ENCODE data around the gene CCDC191.
A peak's percentile ranks its signal among the peaks of the same experiment; 100 is the strongest.

CCDC191 gene, protein sequence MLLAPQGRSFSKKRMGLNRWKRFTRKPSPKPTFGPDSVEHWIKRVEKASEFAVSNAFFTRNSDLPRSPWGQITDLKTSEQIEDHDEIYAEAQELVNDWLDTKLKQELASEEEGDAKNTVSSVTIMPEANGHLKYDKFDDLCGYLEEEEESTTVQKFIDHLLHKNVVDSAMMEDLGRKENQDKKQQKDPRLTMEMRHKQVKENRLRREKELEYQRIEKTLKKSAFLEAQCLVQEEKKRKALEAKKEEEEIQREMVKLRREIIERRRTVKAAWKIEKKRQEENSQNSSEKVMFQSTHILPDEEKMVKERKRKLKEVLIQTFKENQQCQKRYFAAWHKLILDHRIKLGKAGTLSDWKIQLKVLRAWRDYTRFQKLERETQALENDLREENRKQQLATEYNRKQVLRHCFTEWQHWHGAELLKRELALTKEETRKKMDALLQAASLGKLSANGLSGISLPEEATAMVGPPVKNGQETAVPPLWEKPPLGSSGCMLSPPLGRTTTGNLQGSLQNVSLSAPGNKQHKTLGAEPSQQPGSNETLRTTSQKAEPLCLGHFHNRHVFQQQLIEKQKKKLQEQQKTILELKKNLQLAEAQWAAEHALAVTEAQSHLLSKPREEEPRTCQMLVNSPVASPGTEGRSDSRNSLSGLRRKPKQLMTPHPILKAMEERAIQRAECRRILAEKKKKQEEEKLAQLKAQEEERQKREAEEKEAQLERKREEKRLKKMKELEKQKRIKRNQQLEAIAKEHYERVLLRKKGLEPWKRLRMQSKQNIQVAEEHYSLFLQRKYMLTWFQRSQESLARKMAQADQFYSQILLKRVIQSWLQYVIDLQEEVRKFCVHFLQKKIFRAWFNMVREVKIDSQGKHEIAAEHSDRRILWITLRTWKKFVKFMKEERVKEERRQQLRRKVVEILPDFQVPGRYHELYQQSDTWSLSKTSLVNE

GRCh38 chr3:114056130-114057010, at the start of gene CCDC191, which contains the start of gene QTRT2:
Gene CCDC191, minus strand, starts transcription at chr3:114056526. Its CDS starts 60 bp downstream, at chr3:114056466.
Gene QTRT2, plus strand, starts transcription at chr3:114056737. Its CDS starts 8,521 bp downstream, at chr3:114065258.
- DNase-seq (ENCODE audit: low spot score) = peak; percentile 99

DNA sequence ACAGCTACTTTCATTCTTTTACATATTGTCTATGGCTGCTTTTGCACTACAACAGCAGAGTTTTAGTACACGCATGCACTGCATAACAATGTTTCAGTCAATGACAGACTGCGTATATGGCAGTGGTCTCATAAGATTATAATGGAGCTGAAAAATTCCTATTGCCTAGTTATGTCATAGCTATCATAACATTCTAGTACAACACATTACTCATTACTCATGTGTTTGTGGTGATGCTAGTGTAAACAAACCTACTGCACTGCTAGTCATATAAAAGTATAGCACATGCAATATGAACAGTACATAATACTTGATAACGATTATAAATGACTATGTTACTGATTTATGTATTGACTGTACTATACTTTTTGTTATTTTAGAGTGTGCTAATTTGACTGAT, 48.1 kb upstream of the CCDC191 start:
- no peak for DNase-seq (ENCODE audit: low spot score)

- no peak for DNase-seq (ENCODE audit: low spot score)
These were observed 47.5 kb upstream of the CCDC191 start for GRCh38 chr3:114103858-114104257.

DNA sequence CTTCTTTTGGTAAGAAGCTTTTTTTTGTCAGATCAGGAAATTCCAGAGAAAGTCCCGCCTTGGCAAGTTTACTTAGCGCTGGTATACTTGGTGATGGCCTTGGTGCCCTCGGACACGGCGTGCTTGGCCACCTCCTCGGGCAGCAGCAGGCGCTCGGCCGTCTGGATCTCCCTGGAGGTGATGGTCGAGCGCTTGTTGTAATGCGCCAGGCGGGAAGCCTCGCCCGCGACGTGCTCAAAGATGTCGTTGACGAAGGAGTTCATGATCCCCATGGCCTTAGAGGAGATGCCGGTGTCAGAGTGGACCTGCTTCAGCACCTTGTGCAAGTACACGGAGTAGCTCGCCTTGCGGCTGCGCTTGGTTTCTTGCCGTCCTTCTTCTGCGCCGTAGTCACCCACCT, 46.9 kb upstream of the CCDC191 start:
- DNase-seq (ENCODE audit: low spot score) = no peak

DNA sequence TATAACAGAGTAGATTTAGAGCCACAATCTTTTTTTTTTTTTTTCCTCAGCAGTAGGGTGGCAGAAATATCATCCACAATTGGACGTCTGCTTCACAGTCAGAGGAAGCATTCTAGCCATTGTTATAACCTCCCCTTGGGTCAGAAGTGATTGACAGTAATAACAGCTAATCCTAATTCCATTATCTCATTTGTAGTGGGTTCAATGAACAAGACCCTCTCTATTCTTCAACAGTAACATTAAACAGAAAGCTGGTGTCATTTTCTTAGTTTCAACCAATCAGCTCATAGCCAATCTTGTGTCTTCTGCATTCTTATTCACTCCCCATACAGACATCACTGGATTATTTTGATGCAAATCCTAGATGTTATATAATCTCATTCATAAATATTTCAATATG, 44.8 kb upstream of the CCDC191 start:
- no peak for DNase-seq (ENCODE audit: low spot score)

- no peak for DNase-seq (ENCODE audit: low spot score)
These were observed 39.5 kb upstream of the CCDC191 start for GRCh38 chr3:114095796-114096195.

- no peak for DNase-seq (ENCODE audit: low spot score)
These were observed 37.3 kb upstream of the CCDC191 start for GRCh38 chr3:114093596-114093995.

GRCh38 chr3:114093016-114093380, 36.7 kb upstream of the CCDC191 start:
- DNase-seq (ENCODE audit: low spot score) = no peak

DNA sequence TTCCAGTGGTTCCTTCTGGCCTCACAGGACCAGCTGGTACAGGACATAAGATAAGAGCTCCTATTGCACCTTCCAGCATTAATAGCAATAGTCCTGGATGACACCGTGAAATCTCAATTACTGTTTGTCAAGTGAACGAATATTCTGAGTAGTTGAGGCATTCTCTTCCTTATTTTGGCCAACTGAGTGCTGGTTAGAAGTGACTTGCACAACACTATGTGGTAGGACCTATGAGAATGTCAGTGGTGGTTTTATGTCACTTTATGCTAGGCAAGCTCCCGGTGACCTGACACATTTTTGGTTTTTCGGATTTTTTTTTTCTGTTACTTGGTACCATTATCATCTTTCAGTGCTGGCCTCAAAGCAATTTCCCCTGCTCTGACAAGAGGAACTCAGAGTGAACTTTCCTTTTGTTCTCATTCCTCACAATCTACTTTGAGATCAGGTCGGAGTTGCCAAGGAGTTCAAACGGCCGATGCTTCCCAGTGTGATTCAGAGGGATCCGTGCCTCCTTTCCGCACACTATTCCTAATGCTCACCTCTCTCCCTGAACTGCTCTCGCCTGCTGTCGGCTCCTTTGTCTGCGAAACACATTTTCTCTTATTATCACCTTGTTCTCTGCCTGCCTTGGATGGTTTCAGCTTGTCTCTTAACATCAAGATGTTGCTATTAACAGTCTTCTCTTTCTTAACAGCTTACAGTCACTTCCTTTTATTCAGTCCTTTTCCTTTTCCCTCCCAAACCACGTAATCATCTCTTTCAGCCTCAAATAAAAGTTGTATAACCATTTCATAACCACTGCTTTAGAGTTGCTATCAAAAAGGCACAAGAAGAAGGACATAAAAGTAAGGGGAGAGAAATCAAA, 36.1 kb upstream of the CCDC191 start:
- DNase-seq (ENCODE audit: low spot score) = no peak

DNA sequence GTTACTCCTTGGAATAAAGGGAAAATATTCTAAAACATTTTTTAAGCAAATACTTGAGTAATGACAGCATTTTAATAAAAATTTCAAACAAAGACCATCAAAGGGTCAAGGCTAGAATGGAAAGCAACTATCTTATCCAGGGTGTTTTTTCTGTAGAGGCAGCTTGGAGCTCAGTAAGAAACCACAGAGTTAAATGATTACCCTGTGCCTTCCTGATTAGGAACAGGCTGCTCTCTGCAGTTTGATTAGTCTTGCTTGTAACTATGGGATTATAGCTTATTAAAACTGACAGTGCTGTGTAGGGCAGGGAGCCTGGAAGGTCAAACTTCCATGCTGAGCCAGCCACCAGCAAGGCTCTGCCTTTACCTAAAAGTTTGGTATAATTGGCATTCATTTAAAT, 33.3 kb upstream of the CCDC191 start:
- no peak for DNase-seq (ENCODE audit: low spot score)

- no peak for DNase-seq (ENCODE audit: low spot score)
These were observed 30.0 kb upstream of the CCDC191 start for GRCh38 chr3:114086356-114086755.

DNA sequence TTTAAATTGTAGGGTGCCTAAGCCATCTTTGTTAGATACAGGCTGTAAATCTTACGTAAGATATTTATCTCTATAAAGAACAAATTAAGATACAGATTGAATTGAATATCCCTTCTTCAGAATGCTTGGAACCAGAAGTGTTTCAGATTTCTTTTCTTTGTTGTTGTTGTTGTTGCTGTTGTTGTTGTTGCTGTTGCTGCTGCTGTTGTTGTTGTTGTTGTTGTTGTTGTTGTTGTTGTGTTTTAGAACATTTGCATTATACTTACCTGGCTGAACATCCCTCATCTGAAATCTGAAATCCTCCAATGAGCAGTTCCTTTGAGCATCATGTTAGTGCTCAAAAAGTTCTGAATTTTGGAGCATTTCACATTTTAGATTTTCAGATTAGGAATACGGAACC, 26.8 kb upstream of the CCDC191 start:
- no peak for DNase-seq (ENCODE audit: low spot score)

- no peak for DNase-seq (ENCODE audit: low spot score)
These were observed 24.7 kb upstream of the CCDC191 start for GRCh38 chr3:114081037-114081436.

DNA sequence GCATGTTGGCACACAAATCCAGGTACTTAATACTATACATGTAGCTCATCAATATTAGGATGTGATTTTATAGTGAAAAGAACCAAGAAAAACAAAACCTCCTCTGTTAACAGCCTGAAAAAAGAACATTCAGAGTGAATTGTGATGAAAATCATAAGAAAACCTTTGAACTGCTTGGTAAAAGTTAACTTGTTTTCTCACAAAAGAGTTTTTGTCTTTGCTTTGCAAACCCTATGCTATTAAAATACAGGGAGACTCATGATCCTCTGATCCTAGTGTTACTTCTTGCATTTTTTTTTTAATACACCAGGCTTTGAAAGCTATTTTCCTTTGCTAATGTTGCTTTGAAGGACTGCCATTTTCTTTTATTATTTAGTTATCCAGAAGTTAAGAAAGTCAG, 23.9 kb upstream of the CCDC191 start:
- no peak for DNase-seq (ENCODE audit: low spot score)

- no peak for DNase-seq (ENCODE audit: low spot score)
These were observed 23.4 kb upstream of the CCDC191 start for GRCh38 chr3:114079761-114080160.

DNA sequence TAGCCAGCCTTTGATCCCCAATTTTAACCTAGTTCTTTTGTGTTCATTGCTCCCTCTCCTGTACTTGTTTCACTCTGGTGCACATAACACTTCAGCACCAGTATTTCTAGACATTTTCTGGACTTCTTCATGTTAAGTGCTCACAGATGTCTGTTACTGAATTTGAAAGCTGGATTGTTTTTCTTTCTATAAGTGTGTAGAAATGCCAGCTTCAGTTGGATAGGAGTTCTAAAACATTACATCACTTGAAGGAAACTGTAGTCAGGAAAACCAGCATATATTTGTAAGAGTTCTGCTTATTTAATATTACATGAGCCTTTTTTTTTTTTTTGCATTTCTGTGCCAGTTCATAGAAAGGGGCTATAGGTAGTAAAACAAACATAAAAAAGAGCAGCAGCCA, 21.8 kb upstream of the CCDC191 start:
- DNase-seq (ENCODE audit: low spot score) = no peak

GRCh38 chr3:114076711-114077110, 20.4 kb upstream of the CCDC191 start:
- no peak for DNase-seq (ENCODE audit: low spot score)

GRCh38 chr3:114071786-114072185, 15.5 kb upstream of the CCDC191 start:
- no peak for DNase-seq (ENCODE audit: low spot score)

- DNase-seq (ENCODE audit: low spot score) = no peak
These were observed 12.0 kb upstream of the CCDC191 start for GRCh38 chr3:114068336-114068735.

- no peak for DNase-seq (ENCODE audit: low spot score)
These were observed 11.5 kb upstream of the CCDC191 start for GRCh38 chr3:114067804-114068203.
